Breast epithelium (tissue), 3 donors: Measurements from ENCODE around the gene GIPC3.

Source experiments
- CTCF ChIP-seq, 3 donors: fragments of 450-650 bp; IDR thresholded peaks; one replicate each; pipeline ENCODE4 v1.5.1; 2016 to 2017; ENCODE audit warnings: antibody characterized with exemption in 3 of 3, mild to moderate bottlenecking in 3 of 3, moderate library complexity in 3 of 3
- POLR2A ChIP-seq: fragments of 450-650 bp; IDR thresholded peaks from one replicate; pipeline ENCODE4 v1.6.1; 2016; ENCODE audit warnings: antibody characterized with exemption, mild to moderate bottlenecking, moderate library complexity

- no peak for TF ChIP-seq CTCF (IDR thresholded peaks at IDR 0.05)
- TF ChIP-seq POLR2A = no peak
Measured at GRCh38 chr19:3605770-3606169, 20.5 kb downstream of the GIPC3 start.
